Natural killer cell (primary cell): ENCODE results near the gene MTUS2. TPM values are rescaled to one million over a fixed set of nuclear protein-coding genes. Genes with fewer than 3 reads are reported as not detected.

ENCODE experiments used
- ATAC-seq, 3 donors: fragments of 150-1000 bp in 2 of 3; fragments of 200-7000 bp in 1 of 3; cut with Tn5 transposase; 1 replicate in 1 of 3; 2 replicates in 2 of 3; pipeline ENCODE4 v1.10.0; 2021; ENCODE audit warnings: mild to moderate bottlenecking in 2 of 3, moderate library complexity in 2 of 3
- DNase-seq, 2 donors: peaks; one replicate each; pipeline versions ENCODE4 v3.0.0 to v3.0.0-alpha.2; 2013 to 2021; ENCODE audit warnings: mixed read lengths in 1 of 2
- H3K27ac ChIP-seq: one replicate; pipeline ENCODE4 v1.5.1; 2013; ENCODE audit warnings: mild to moderate bottlenecking, low read length
- H3K27me3 ChIP-seq: one replicate; pipeline ENCODE4 v1.6.1; 2013; ENCODE audit warnings: low read length; ENCODE audit not compliant: control insufficient read depth, insufficient read depth
- H3K36me3 ChIP-seq: one replicate; pipeline ENCODE4 v1.6.1; 2013; ENCODE audit warnings: low read length; ENCODE audit not compliant: control insufficient read depth, insufficient read depth
- H3K4me1 ChIP-seq: one replicate; pipeline ENCODE4 v1.6.1; 2013; ENCODE audit warnings: low read length; ENCODE audit not compliant: control insufficient read depth, insufficient read depth
- H3K4me3 ChIP-seq: one replicate; pipeline ENCODE4 v1.5.1; 2013; ENCODE audit warnings: low read length
- H3K9me3 ChIP-seq: one replicate; pipeline ENCODE4 v1.6.1; 2013; ENCODE audit warnings: low read length; ENCODE audit not compliant: control insufficient read depth, insufficient read depth
- H3K27ac Mint-ChIP-seq, 2 donors: one replicate each; pipeline ENCODE4 v1.8.0; 2022; ENCODE audit warnings: mild to moderate bottlenecking in 2 of 2, mixed read lengths in 2 of 2, moderate library complexity in 1 of 2
- H3K27me3 Mint-ChIP-seq, 2 donors: one replicate each; pipeline ENCODE4 v1.8.0; 2022; ENCODE audit warnings: low read depth in 2 of 2, mixed read lengths in 2 of 2
- H3K36me3 Mint-ChIP-seq: one replicate; pipeline ENCODE4 v1.8.0; 2022; ENCODE audit warnings: mixed read lengths
- H3K4me1 Mint-ChIP-seq, 2 donors: one replicate each; pipeline ENCODE4 v1.8.0; 2022; ENCODE audit warnings: mixed read lengths in 2 of 2
- H3K4me3 Mint-ChIP-seq: one replicate; pipeline ENCODE4 v1.8.0; 2022; ENCODE audit warnings: mild to moderate bottlenecking, moderate library complexity, mixed read lengths
- H3K9me3 Mint-ChIP-seq, 2 donors: one replicate each; pipeline ENCODE4 v1.8.0; 2022; ENCODE audit warnings: mixed read lengths in 2 of 2
- CTCF ChIP-seq: fragments of 200-600 bp; IDR thresholded peaks from one replicate; pipeline ENCODE4 v1.8.0; 2022; ENCODE audit warnings: antibody characterized with exemption
- WGBS: methylation state at CpG from one replicate; pipeline ENCODE4 v1.1.7; 2013; ENCODE audit warnings: missing lambda C conversion rate; ENCODE audit not compliant: insufficient coverage; 5-methylcytosine and 5-hydroxymethylcytosine counted together
- intact Hi-C: fragments of 100-400 bp; cut with micrococcal nuclease; formaldehyde crosslinking; loops from one replicate; pipeline ENCODE4 v1.14.2; 2022
- total RNA-seq, 4 donors: library from RNA; stranded (reverse); fragments of 120-200 nt in 1 of 4; gene quantifications; one replicate each; pipeline versions ENCODE4 v1.2.3 to v1.2.4, GENCODE V29; 2013 to 2022

MTUS2 gene
- total RNA-seq, 3 donors from 2014 or later (not counting 1 experiment from before 2014, with no cell fraction given), result not detected

GRCh38 chr13:29497137-29497654, 677.1 kb downstream of the MTUS2 start:
- TF ChIP-seq CTCF, result no peak
- Histone ChIP-seq H3K9me3 (no peaks in the 10 kb centered on the region), H3K36me3 (no peaks in the 10 kb centered on the region), H3K4me1 (peaks cover 15% of the 10 kb centered on the region), H3K27me3 (no peaks in the 10 kb centered on the region), H3K27ac (no peak overlapping the region), H3K4me3 (no peak overlapping the region)
- intact Hi-C loops, result no loop called here
- no peaks in the 10 kb centered on the region for H3K9me3 Mint-ChIP-seq
- ATAC-seq (no peak), DNase-seq (no peak)
- no peaks in the 10 kb centered on the region for H3K36me3 Mint-ChIP-seq
- no peak overlapping the region for H3K4me3 Mint-ChIP-seq
- H3K4me1 Mint-ChIP-seq, result peaks cover 0 to 8% of the 10 kb centered on the region in 2 donors
- 90% methylated on average over 15 of the region's 15 CpGs for WGBS
- H3K27me3 Mint-ChIP-seq, result peaks cover 14 to 17% of the 10 kb centered on the region in 2 donors
- H3K27ac Mint-ChIP-seq, result no peak overlapping the region

GRCh38 chr13:29498426-29499040, 678.4 kb downstream of the MTUS2 start:
- Histone ChIP-seq H3K27me3 (peaks cover 4% of the 10 kb centered on the region), H3K4me1 (peaks cover 15% of the 10 kb centered on the region), H3K9me3 (no peaks in the 10 kb centered on the region), H3K4me3 (no peak overlapping the region), H3K27ac (no peak overlapping the region), H3K36me3 (no peaks in the 10 kb centered on the region)
- Mint-ChIP-seq H3K4me1 (peaks cover 4 to 8% of the 10 kb centered on the region in 2 donors), H3K9me3 (no peaks in the 10 kb centered on the region), H3K4me3 (no peak overlapping the region), H3K27me3 (peaks cover 18 to 26% of the 10 kb centered on the region in 2 donors), H3K36me3 (no peaks in the 10 kb centered on the region), H3K27ac (no peak overlapping the region)
- no peak for TF ChIP-seq CTCF
- 92% methylated on average over 13 of the region's 13 CpGs for WGBS
- no peak for ATAC-seq
- intact Hi-C loops, result no loop called here
- no peak for DNase-seq

- Mint-ChIP-seq H3K27ac (no peak overlapping the region), H3K36me3 (no peaks in the 10 kb centered on the region), H3K4me3 (no peak overlapping the region), H3K9me3 (no peaks in the 10 kb centered on the region), H3K4me1 (peaks cover 4 to 8% of the 10 kb centered on the region in 2 donors), H3K27me3 (peaks cover 18 to 37% of the 10 kb centered on the region in 2 donors)
- no peak for DNase-seq
- Histone ChIP-seq H3K4me1 (peaks cover 15% of the 10 kb centered on the region), H3K27me3 (peaks cover 4% of the 10 kb centered on the region), H3K27ac (no peak overlapping the region), H3K36me3 (no peaks in the 10 kb centered on the region), H3K4me3 (no peak overlapping the region), H3K9me3 (no peaks in the 10 kb centered on the region)
- ATAC-seq, result no peak
- intact Hi-C loops, result no loop called here
- WGBS, result 87% methylated on average over 6 of the region's 7 CpGs
- TF ChIP-seq CTCF, result no peak
Observed at GRCh38 chr13:29499506-29500165, 679.5 kb downstream of the MTUS2 start.
